Measurements from ENCODE around the gene POLR2A. TPM values are rescaled to one million over a fixed set of nuclear protein-coding genes. Genes with fewer than 3 reads are reported as not detected.

The POLR2A gene
- polyA plus RNA-seq, 2 of the 4 experiments (the other 2 are of a cell fraction): 22.8 to 65.6 TPM

DNA sequence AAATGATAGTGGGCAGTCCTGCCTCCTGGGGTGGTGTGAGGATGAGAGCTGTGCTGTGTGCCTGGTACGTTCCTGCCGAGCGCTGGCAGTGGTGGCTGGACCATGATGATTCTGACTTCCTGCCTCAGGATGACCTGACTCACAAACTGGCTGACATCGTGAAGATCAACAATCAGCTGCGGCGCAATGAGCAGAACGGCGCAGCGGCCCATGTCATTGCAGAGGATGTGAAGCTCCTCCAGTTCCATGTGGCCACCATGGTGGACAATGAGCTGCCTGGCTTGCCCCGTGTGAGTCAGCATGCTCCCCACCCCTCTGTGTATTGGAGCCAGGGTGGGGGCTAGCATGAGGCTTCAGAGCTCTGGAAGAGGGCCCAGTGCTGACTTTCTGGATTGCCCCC lies 13.1 kb downstream of the POLR2A start (continued):
- TF ChIP-seq MAX (IDR thresholded peaks at IDR 0.05) (no peak), EHMT2 (IDR thresholded peaks at IDR 0.05; ENCODE audit: low read depth) (no peak), RAD21 (conservative IDR thresholded peaks at IDR 0.05 in 1 of 2, IDR thresholded peaks at IDR 0.05 in 1 of 2) (no peak), HOXB13 (CRISPR knock-in tag; IDR thresholded peaks at IDR 0.05; ENCODE audit: low read depth) (no peak), EHF (CRISPR knock-in tag; IDR thresholded peaks at IDR 0.05) (no peak)

- 97% methylated on average over 14 of the region's 14 CpGs for WGBS (ENCODE audit: missing lambda C conversion rate)
- DNase-seq (ENCODE audit: low read depth in 1 of 2, low spot score in 1 of 2): no peak
- TF ChIP-seq RNF2 (IDR thresholded peaks at IDR 0.05; ENCODE audit: borderline replicate concordance, low read depth) (no peak), HOXB5 (CRISPR knock-in tag; IDR thresholded peaks at IDR 0.05) (no peak), MYC (IDR thresholded peaks at IDR 0.05; ENCODE audit: borderline replicate concordance, low read length) (no peak), JUNB (IDR thresholded peaks at IDR 0.05) (no peak), NPAS2 (CRISPR knock-in tag; IDR thresholded peaks at IDR 0.05; ENCODE audit: borderline replicate concordance) (no peak), RCOR1 (IDR thresholded peaks at IDR 0.05; ENCODE audit: low read depth, low read length) (no peak), CBX2 (IDR thresholded peaks at IDR 0.05; ENCODE audit: borderline replicate concordance, low read depth) (no peak), POLR2A (IDR thresholded peaks at IDR 0.05; ENCODE audit: low read length) (no peak), HOXA7 (CRISPR knock-in tag; IDR thresholded peaks at IDR 0.05) (no peak), EHMT2 (IDR thresholded peaks at IDR 0.05; ENCODE audit: low read depth) (no peak), FOXS1 (CRISPR knock-in tag; IDR thresholded peaks at IDR 0.05) (no peak), CEBPB (IDR thresholded peaks at IDR 0.05) (no peak), ESRRA (IDR thresholded peaks at IDR 0.05; ENCODE audit: borderline replicate concordance, low read length) (no peak), ZC3H11A (IDR thresholded peaks at IDR 0.05) (no peak), TFCP2L1 (CRISPR knock-in tag; IDR thresholded peaks at IDR 0.05) (no peak), NR3C1 (IDR thresholded peaks at IDR 0.05) (no peak), SMC3 (IDR thresholded peaks at IDR 0.05) (no peak)
- TF ChIP-seq, protein P1, sequence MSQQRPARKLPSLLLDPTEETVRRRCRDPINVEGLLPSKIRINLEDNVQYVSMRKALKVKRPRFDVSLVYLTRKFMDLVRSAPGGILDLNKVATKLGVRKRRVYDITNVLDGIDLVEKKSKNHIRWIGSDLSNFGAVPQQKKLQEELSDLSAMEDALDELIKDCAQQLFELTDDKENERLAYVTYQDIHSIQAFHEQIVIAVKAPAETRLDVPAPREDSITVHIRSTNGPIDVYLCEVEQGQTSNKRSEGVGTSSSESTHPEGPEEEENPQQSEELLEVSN (IDR thresholded peaks at IDR 0.05; ENCODE audit: borderline replicate concordance, low read depth): no peak
- TF ChIP-seq, protein P2, sequence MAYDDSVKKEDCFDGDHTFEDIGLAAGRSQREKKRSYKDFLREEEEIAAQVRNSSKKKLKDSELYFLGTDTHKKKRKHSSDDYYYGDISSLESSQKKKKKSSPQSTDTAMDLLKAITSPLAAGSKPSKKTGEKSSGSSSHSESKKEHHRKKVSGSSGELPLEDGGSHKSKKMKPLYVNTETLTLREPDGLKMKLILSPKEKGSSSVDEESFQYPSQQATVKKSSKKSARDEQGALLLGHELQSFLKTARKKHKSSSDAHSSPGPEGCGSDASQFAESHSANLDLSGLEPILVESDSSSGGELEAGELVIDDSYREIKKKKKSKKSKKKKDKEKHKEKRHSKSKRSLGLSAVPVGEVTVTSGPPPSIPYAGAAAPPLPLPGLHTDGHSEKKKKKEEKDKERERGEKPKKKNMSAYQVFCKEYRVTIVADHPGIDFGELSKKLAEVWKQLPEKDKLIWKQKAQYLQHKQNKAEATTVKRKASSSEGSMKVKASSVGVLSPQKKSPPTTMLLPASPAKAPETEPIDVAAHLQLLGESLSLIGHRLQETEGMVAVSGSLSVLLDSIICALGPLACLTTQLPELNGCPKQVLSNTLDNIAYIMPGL (CRISPR knock-in tag; IDR thresholded peaks at IDR 0.05; ENCODE audit: borderline replicate concordance): no peak
- TF ChIP-seq, protein P3, sequence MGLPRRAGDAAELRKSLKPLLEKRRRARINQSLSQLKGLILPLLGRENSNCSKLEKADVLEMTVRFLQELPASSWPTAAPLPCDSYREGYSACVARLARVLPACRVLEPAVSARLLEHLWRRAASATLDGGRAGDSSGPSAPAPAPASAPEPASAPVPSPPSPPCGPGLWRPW (IDR thresholded peaks at IDR 0.05): no peak
- ATAC-seq: no peak
- no peak for FAIRE-seq
- CTCF ChIA-PET: interaction anchor here (1.2 to 7.4 kb wide), 5 partner anchors 16 to 142 kb away, joined by 3 to 72 read pairs (median 14); partner anchors contain the start of gene SENP3
- Histone ChIP-seq H3K27ac (no peak overlapping the region), H3K4me1 (no peaks in the 10 kb centered on the region), H3K4me3 (no peak overlapping the region), H3K4me2 (no peak overlapping the region), H3K9me3 (no peaks in the 10 kb centered on the region)
- POLR2A ChIA-PET: interaction anchor here (1.4 kb wide), 1 partner anchor 12 kb away, joined by 4 read pairs; no protein-coding TSS in a partner anchor
Measured at GRCh38 chr17:7497636-7498035, 13.5 kb downstream of the POLR2A start.

DNA sequence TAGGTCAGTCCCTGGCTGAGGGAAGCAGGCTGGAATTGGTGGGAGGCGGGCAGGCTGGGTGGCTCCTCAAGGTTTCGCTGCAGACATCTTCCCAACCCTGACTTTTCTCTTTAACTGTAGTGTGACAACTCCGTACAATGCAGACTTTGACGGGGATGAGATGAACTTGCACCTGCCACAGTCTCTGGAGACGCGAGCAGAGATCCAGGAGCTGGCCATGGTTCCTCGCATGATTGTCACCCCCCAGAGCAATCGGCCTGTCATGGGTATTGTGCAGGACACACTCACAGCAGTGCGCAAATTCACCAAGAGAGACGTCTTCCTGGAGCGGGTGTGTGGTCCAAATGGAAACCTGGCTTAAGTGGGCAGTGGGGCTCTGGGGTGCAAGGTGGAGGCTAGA lies 15.0 kb downstream of the POLR2A start:
- Histone ChIP-seq H3K27ac (no peak overlapping the region), H3K4me1 (no peaks in the 10 kb centered on the region), H3K4me3 (no peak overlapping the region), H3K9me3 (no peaks in the 10 kb centered on the region), H3K4me2 (no peak overlapping the region)
- ChIA-PET POLR2A (no interaction called here), CTCF (interaction anchor here (0.6 to 7.4 kb wide), 6 partner anchors 14 to 285 kb away, joined by 3 to 72 read pairs (median 3); partner anchors contain the start of gene SENP3)
- ATAC-seq: no peak
- DNase-seq (ENCODE audit: low read depth in 1 of 2, low spot score in 1 of 2): no peak
- FAIRE-seq: no peak
- WGBS (ENCODE audit: missing lambda C conversion rate): 87% methylated on average over 11 of the region's 11 CpGs
- TF ChIP-seq NFE2L2 (conservative IDR thresholded peaks at IDR 0.05; ENCODE audit: low read length) (no peak), HDAC2 (IDR thresholded peaks at IDR 0.05) (no peak), RAD21 (conservative IDR thresholded peaks at IDR 0.05 in 1 of 2, IDR thresholded peaks at IDR 0.05 in 1 of 2) (no peak), RARB (CRISPR knock-in tag; IDR thresholded peaks at IDR 0.05) (no peak), CHD4 (IDR thresholded peaks at IDR 0.05; ENCODE audit: borderline replicate concordance) (no peak), MAFK (IDR thresholded peaks at IDR 0.05; ENCODE audit: partially characterized antibody) (no peak), CHD2 (IDR thresholded peaks at IDR 0.05; ENCODE audit: low read length, partially characterized antibody) (no peak), SREBF2 (IDR thresholded peaks at IDR 0.05) (no peak), EHF (CRISPR knock-in tag; IDR thresholded peaks at IDR 0.05) (no peak), HEYL (CRISPR knock-in tag; IDR thresholded peaks at IDR 0.05) (no peak), SMC3 (IDR thresholded peaks at IDR 0.05) (no peak), MYC (IDR thresholded peaks at IDR 0.05; ENCODE audit: borderline replicate concordance, low read length) (no peak), ZSCAN20 (CRISPR knock-in tag; IDR thresholded peaks at IDR 0.05) (no peak), CBX8 (IDR thresholded peaks at IDR 0.05) (no peak), ZNF302 (CRISPR knock-in tag; IDR thresholded peaks at IDR 0.05) (no peak), KDM5A (IDR thresholded peaks at IDR 0.05) (no peak), RCOR1 (IDR thresholded peaks at IDR 0.05; ENCODE audit: low read depth, low read length) (no peak)
- TF ChIP-seq, protein P1 (IDR thresholded peaks at IDR 0.05; ENCODE audit: borderline replicate concordance, low read depth): no peak
- TF ChIP-seq, protein P3 (IDR thresholded peaks at IDR 0.05): no peak

All from A549 (cell line).